HG03095 (cell line): ENCODE results near the gene KCTD20.

ENCODE experiments used
- ATAC-seq: cut with Tn5 transposase; IDR thresholded peaks from one replicate; pipeline ENCODE4 v1.9.1; 2021; ENCODE audit warnings: moderate library complexity; ENCODE audit not compliant: unreplicated experiment

KCTD20 gene

GRCh38 chr6:36525346-36525745 lies 82.5 kb downstream of the KCTD20 start:
- ATAC-seq, result no peak

GRCh38 chr6:36526066-36526465 lies 83.3 kb downstream of the KCTD20 start:
- no peak for ATAC-seq

DNA sequence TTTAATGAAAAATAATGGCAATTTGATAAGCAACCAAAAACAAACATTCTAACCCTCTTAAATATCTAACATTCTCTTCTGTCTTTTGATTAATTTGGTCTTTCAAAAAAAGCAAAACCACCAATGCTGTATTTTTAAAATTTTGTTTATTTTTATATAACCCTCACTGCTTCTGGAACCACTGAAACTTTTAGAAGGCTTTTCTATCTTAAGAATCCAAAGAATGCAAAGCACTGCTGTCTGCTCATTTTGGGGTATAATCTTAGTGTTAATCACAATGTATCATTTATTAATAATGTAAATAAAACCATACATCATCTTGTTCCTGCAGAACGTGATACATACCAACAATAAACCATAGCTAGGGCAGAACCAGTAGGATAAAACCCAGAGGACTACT lies 90.5 kb downstream of the KCTD20 start:
- no peak for ATAC-seq

DNA sequence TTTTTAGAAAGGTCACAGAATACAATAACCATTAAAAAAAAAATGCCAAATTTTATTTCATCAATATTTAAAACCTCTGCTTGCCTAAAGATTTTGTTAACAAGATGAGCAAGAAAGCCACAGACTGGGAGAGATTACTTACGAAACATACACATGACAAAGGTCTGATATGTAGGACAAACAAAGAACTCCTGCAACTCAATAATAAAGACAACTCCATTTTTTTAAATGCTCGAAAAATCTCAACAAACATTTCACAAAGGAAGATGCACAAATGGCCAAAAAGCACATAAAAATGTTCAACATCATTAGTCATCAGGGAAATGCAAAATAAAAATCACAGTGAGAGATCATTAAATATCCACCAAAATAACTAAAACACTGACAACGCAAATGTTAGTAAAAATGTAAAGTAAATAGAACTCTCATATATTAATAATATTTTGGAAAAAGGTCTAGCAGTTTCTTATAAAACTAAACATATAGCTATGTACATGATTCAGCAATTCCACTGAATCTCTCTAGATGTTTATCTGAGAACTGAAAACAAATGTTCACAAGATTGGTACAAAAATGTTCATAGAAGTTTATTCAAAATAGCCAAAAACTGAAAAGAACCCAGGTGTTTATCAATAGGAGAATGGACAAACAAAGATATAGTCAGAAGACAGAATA lies 94.2 kb downstream of the KCTD20 start:
- no peak for ATAC-seq

DNA sequence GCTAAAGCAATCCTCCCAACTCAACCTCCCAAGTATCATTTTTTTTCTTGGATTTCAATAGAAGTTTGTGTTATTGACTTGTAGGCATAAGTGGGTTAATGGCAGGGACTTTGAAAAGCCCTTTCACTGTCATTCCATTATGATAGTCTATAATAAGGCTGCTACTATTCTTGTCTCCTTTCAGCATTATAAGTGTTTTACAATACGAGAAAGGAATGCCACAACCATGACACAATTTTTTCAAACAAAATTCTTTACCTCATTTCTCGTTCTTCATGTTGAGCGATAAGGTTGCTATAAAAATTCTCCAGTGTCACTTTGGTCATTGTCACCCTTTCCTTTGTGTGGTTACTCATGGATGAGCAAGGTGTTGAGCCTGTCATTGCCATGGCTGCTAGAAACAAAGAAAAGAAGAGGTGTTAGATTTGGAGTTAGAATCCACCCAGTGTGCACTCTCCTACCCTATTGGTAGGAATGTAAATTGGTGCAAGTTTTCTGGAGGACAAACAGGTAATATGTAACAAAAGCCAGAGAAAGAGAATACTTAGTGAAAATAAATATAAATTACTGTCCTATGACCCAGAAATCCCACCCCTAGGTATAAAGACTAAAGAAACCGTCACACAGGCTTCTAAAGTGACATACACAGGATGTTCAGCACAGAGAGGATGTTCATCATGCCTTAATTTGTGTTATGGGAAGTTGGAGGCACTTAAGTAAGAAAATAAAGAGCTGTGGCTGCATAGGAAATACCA lies 97.2 kb downstream of the KCTD20 start:
- no peak for ATAC-seq
